EL (cell line): ENCODE measurements around the gene TSPO2.
A peak's percentile ranks its signal among the peaks of the same experiment; 100 is the strongest.

ENCODE experiments used
- DNase-seq: peaks from one replicate; pipeline ENCODE4 v3.0.0-alpha.2; 2016

The TSPO2 gene

DNA sequence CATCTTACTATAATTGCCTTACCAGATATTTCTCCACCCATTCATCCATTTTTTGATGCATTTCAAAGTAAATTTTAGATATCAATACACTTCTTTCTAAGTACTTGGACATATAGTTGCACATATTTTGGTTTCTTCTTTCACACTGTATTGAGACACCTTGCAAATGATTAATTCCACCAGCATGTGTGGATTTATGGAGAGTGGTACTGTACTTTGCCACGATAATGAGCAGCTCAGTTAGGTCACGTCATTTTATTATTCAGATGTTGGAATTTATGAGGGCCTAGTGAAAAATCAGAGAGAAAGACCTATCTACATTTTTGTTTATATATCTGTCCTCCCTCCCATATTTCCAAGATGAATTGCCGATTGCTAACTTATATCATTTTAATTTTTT is 35.8 kb downstream of the TSPO2 start:
- DNase-seq, result no peak

DNA sequence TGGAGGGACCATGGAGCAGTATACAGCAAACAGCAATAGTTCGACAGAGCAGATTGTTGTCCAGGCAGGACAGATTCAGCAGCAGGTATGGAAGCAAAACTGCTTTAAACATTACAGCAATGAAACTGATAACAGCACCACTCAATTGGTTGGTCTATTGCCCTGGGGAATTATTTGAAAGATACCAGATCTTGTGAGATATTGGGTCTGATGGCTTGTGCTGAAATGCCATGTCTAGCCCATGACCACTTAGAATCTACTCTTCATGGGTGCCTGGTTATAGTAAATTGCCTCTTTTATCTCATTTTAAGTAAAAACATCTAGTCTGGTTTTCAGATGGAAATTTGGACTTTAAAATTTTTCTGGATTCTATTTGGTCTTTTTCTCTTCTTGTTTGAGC is 36.8 kb downstream of the TSPO2 start:
- no peak for DNase-seq

DNA sequence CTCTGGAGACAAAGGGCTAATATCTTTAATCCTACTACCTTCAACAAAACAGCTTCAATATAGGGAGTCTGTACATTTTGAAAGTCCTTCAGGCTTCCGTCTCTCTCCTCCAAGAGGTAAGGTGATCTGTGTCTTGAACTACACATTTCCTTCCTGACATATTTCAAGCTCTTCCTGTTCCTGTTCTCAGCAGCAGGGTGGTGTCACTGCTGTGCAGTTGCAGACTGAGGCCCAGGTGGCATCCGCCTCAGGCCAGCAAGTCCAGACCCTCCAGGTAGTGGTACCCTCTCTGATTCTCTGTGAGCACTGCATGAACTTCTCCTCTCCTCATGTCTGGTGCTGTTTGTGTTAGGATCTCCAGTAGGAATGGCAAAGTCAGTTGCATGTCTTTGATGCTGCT is 38.4 kb downstream of the TSPO2 start:
- no peak for DNase-seq

DNA sequence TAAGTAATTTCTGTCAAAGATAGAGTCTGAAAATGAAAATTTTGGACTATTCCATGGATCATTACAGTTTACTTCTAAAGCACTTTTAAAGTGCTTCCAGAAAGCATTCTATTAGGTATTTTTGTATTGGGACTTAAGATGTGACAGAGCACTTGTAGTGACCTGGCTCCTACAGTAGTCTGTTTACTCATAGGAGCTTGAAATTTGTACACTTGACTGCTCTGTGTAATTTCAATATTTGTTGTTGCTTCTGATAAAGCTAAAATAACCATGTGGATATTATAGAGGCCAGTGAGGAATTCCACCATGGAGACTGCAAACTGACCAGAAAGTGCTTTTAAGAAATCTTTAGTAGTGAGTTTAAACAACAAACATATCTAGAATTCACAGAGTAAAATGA is 40.8 kb downstream of the TSPO2 start:
- DNase-seq, result no peak

DNA sequence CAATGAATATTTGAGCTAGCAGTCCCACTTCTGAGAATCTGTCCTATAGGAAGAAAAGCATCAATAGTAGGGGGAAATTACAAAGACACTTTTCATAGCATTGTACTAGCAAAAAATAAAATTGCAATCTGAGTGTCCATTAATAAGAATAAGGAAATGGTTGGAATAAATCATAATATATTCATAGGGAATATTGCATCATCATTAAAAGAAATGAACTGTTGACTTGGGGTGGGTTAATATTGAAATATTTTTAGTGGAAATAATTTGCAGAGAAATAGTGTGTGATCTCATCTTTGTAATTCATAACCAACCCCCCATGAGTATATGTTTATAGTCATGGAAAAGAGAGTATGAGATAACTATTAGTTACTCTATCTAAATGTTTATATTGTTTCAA is 42.9 kb downstream of the TSPO2 start:
- no peak for DNase-seq

DNA sequence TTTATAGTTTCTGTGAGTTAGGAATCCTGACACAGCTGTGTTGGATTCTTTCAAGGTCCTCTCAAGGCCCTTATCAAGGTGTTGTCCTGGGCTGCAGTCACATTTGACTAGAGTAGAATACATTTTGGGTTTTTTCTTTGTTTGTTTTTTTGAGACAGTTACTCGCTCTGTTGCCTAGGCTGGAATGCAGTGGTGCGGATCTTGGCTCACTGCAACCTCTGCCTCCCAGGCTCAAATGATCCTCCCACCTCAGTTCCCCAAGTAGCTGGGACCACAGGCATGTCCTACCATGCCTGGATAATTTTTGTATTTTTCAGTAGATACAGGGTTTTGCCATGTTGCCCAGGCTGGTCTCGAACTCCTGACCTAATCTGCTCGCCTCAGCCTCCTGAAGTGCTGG is 46.2 kb downstream of the TSPO2 start:
- DNase-seq, result no peak

DNA sequence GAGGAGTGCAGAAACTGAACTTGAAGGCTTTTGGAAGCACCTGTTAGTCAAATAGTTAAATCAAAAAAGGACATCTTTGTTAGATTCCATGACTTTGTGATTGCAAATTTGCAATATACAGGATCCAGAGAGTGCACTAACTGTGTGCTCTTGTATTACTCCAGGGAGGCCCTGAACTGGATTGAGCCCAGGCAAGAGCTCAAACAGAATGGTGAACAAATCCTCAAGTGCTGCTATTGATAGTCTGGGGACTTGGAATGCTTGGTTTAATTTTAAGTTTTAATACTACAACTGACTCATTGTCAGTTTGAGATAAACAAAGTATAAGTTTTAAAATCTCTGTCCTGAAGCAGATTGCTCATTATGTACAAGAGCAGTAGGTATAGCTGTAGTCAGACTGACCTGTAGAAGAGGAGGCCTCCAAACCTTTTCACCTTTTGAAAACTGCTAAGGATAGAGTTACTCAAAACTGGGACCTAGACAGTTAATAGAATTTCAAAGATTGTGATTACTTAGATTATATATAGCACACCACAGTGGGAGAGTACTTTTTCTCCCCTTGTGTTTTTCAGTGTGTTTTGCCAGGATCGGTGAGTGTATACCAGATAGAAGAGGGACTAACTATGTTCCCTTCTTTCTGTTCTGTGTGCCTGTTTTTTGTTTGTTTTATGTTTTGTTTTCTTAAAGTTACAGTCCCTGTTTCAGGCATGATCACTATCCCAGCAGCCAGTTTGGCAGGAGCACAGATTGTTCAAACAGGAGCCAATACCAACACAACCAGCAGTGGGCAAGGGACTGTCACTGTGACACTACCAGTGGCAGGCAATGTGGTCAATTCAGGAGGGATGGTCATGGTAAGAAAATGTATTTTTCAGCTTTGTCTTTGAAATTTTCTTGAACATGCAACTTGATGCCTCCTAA is 48.8 kb downstream of the TSPO2 start:
- no peak for DNase-seq

DNA sequence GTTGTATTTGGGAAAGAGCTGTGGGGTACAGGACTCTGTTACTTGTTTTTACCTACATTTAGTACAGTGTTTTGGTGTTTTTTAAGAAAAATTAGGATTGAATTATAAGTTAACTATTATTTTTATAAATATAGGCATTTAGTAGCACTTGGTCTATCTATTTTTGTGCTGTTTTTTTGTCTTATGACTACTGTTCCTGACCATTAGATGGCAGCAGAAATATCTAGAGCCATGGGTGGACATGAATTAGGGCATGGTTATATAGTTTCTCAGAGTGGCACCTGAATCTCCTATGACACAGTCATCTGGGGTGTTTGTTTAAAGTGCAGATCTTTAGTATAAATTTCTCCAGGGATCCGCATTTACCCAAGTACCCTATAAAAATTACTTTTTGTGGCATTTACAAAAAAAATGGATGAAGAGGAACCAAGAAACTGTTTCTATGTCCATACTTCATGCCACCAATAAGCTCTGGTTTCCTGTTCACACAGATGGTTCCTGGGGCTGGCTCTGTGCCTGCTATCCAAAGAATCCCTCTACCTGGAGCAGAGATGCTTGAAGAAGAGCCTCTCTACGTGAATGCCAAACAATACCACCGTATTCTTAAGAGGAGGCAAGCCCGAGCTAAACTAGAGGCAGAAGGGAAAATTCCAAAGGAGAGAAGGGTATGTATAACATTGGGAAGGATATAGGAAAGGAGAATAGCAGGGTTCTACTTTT is 50.3 kb downstream of the TSPO2 start:
- peak; percentile 20 for DNase-seq

DNA sequence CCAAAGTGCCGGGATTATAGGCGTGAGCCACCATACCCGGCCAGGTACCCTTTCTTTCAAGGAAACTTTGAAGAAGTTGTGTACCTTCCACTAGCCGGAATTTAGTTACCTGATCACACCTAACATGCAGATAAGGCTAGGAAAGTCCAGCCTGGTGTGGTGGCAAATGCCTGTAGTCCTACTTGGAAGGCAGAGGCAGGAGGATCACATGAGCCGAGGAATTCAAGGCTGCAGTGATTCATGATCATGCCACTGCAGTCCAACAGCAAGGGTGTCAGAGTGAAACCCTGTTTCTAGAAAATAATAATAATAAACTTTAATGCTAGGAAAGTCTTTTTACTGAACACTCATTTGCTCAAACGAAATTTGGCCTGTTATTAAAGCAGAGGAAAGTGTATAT is 51.5 kb downstream of the TSPO2 start:
- DNase-seq, result no peak
